Occipital lobe (tissue), 2 donors: ENCODE measurements around the gene FGFBP1. TPM values are rescaled to one million over a fixed set of nuclear protein-coding genes. Genes with fewer than 3 reads are reported as not detected.

Experiments used
- DNase-seq: peaks from one replicate; lab custom pipeline; 2025; lab: John Stamatoyannopoulos, UW
- total RNA-seq: library from RNA; depleted of rRNA; stranded (reverse); fragments of >200 nt; gene quantifications from one replicate; pipeline ENCODE4 v1.2.3, GENCODE V29; 2014

Gene FGFBP1
- total RNA-seq, 1 donor from 2014 or later, result not detected

- no peak for DNase-seq
Measured at GRCh38 chr4:15912961-15913630, 25.4 kb downstream of the FGFBP1 start.

DNA sequence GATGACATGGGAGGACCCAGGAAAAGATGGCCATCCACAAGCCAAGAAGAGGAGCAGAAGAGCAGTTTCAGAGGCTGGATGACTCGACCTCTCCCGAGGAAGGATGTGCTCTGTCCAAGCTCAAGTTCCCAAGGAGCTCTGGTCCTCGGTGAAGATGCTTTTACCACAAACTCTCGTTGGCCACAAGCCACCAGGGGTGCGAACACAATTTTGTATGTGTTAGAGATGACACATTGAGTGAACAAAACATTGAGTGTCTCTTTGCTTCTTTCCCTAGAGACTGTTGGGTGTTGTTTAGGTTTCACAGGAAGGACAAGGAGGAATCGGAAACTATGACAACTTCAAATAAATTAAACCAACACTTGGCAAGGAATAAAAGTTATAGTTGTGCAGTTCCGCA lies 26.3 kb downstream of the FGFBP1 start:
- DNase-seq, result no peak

GRCh38 chr4:15910155-15910940 lies 28.2 kb downstream of the FGFBP1 start:
- DNase-seq, result no peak

- no peak for DNase-seq
Measured at GRCh38 chr4:15907430-15907829, 31.1 kb downstream of the FGFBP1 start.

DNA sequence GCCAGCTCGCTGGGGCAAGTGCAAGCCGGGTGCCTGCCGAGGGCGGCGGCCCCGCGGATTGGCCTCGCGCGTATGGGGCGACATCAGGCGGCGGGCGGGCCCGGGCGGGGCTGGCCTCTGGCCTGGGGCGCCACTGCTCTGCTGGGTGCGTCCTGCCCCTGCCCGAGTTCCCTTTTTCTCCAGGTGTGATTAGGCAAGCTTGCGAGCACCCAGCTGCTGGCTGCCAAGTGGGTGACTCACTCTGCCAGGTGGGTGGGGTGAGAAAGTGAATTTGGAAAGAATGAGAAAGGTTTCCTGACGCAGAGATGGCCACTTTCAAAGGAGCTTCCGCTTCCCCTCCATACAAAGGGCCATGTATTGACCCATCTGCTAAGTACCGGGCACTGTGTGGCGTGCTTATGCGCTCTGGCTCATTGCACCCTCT lies 32.5 kb downstream of the FGFBP1 start:
- no peak for DNase-seq

DNA sequence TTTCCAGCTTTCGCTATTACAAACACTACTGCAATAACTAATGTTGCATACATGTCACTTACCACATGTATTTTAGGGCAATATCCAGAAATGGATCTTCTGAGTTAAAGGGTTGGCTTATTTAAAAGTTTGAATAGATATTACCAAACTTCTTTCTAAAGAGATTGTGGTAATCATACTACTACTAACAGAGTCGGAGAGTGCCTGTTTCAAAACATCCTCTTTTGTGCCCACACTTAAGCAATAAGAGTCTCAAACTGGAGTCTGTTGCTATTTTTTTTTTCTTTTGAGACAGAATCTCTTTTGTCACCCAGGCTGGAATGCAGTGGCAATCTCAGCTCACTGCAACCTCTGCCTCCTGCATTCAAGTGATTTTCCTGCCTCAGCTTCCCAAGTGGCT lies 35.8 kb downstream of the FGFBP1 start:
- no peak for DNase-seq

GRCh38 chr4:15901998-15902397 lies 36.5 kb downstream of the FGFBP1 start:
- no peak for DNase-seq

- no peak for DNase-seq
Measured at GRCh38 chr4:15901007-15901406, 37.5 kb downstream of the FGFBP1 start.

GRCh38 chr4:15899511-15899910 lies 39.0 kb downstream of the FGFBP1 start:
- DNase-seq, result no peak

GRCh38 chr4:15898902-15899301 lies 39.6 kb downstream of the FGFBP1 start:
- no peak for DNase-seq

DNA sequence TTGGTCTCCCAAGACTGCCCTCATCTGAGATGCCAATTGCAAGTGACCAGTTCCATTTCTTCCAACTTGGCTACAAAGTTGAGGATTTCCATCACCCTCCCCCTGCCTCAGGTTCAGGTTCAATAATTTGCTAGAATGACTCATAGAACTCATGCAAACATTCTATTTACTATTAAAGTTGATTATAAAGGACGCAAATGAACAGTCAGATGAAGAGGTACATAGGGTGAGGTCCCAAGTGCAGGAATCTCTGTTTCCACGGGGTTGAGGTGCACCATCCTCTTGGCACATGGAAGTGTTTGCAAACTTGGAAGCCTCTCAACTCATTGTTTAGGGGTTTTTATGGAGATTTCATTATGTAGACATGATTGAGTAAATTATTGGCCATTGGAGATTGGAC lies 41.0 kb downstream of the FGFBP1 start:
- DNase-seq, result no peak

GRCh38 chr4:15894921-15895916 lies 43.3 kb downstream of the FGFBP1 start:
- no peak for DNase-seq

- DNase-seq, result no peak
Measured at GRCh38 chr4:15894393-15894792, 44.1 kb downstream of the FGFBP1 start.

DNA sequence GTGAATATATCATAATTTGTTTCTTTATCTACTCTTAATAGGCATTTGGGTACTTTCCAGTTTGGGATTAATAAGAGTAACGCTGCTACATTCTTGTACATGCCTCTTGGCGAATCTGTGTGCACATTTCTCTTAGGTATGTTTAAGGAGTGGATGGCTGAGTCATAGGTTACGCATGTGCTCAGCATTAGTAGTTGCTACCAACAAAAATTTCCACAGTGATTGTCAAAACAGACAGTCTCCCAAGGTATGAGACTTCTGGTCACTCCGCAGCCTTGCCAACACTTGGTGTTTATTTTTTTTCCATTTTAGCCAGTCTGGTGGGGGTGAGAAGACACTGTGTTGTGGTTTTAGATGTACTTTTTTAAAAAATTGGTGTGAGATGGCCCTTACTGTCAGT lies 44.6 kb downstream of the FGFBP1 start:
- no peak for DNase-seq

DNA sequence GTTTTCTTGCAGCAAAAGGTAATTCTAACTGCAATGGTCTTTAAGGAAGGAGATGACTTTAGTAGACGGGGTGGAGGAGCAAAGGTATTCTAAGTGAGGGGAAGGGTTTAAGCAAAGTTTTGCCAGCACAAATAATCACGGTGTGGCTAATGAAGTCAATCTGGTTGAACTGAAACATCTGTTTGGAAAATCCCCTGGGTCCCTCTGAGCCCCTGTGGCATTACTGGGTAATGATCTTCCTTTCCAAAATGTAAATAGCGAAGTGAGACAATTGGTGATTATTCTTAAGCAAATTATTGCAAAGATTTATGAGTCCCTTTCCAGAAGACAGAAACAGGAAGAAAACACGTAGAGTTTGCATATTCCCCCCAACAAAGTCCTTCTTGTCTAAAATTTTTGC lies 47.2 kb downstream of the FGFBP1 start:
- no peak for DNase-seq

- no peak for DNase-seq
Measured at GRCh38 chr4:15890246-15890829, 48.2 kb downstream of the FGFBP1 start.

GRCh38 chr4:15888515-15888914 lies 50.0 kb downstream of the FGFBP1 start:
- no peak for DNase-seq
